A549 (cell line): ENCODE data around the gene HJV. TPM values are rescaled to one million over a fixed set of nuclear protein-coding genes. Genes with fewer than 3 reads are reported as not detected.

ENCODE experiments used
- ATAC-seq, 2 experiments: fragments of 200-7000 bp in 1 of 2; fragments of >200 bp in 1 of 2; cut with Nextera tagmentation in 1 of 2; cut with Tn5 transposase in 1 of 2; 3 replicates each; pipeline versions ENCODE4 v1.8.0 to v1.9.1; 2018 to 2020; ENCODE audit warnings: mild to moderate bottlenecking in 1 of 2, moderate library complexity in 1 of 2
- CTCF ChIA-PET: fragments of 300-600 bp; sonication (Branson Sonifier 250); formaldehyde crosslinking; extraction: SDS; loops from one replicate; lab custom pipeline; 2021; ENCODE audit warnings: antibody characterized with exemption, inconsistent platforms; lab: Yijun Ruan, JAX
- POLR2A ChIA-PET: fragments of 350-600 bp; formaldehyde crosslinking; extraction: SDS; loops from one replicate; lab custom pipeline; 2021; ENCODE audit warnings: antibody characterized with exemption, inconsistent platforms; lab: Yijun Ruan, JAX
- DNase-seq, 2 experiments: peaks; one replicate each; pipeline versions ENCODE4 v3.0.0 to v3.0.0-alpha.2; 2011 to 2016; ENCODE audit warnings: low read depth in 1 of 2, low spot score in 1 of 2
- FAIRE-seq: peaks from 2 replicates; lab custom pipeline; 2011; peaks lifted over from hg19 to GRCh38; lab: Jason Lieb, UNC
- H3K27ac ChIP-seq, 2 experiments: fragments of >200 bp; sonication (Bioruptor Twin); formaldehyde crosslinking; 3 replicates each; pipeline ENCODE4 v1.5.1; 2016 to 2017
- H3K4me1 ChIP-seq: fragments of >200 bp; sonication (Bioruptor Twin); formaldehyde crosslinking; 3 replicates; pipeline ENCODE4 v1.6.1; 2016
- H3K4me2 ChIP-seq: fragments of >200 bp; sonication (Bioruptor Twin); formaldehyde crosslinking; 3 replicates; pipeline ENCODE4 v1.6.1; 2016
- H3K4me3 ChIP-seq: fragments of >200 bp; sonication (Bioruptor Twin); formaldehyde crosslinking; 3 replicates; pipeline ENCODE4 v1.5.1; 2016
- H3K9me3 ChIP-seq: fragments of >200 bp; sonication (Bioruptor Twin); formaldehyde crosslinking; 3 replicates; pipeline ENCODE4 v1.6.1; 2016
- BCL3 ChIP-seq: fragments of >200 bp; sonication (Bioruptor Twin); formaldehyde crosslinking; IDR thresholded peaks from 3 replicates; pipeline ENCODE4 v1.6.1; 2016
- BHLHE40 ChIP-seq: IDR thresholded peaks from 2 replicates; pipeline ENCODE4 v1.6.1; 2012; ENCODE audit warnings: low read depth, low read length, inconsistent platforms
- CBX2 ChIP-seq: fragments of 200-600 bp; sonication (generic); IDR thresholded peaks from 2 replicates; pipeline ENCODE4 v1.6.1; 2016; ENCODE audit warnings: low read depth, mild to moderate bottlenecking, borderline replicate concordance
- CEBPB ChIP-seq, 2 experiments: fragments of >200 bp in 1 of 2; sonication (Bioruptor Twin) in 1 of 2; formaldehyde crosslinking in 1 of 2; IDR thresholded peaks; 2 replicates each; pipeline ENCODE4 v1.6.1; 2012 to 2016
- CTCF ChIP-seq: fragments of >200 bp; sonication (Bioruptor Twin); formaldehyde crosslinking; IDR thresholded peaks from 3 replicates; pipeline ENCODE4 v1.5.1; 2016
- E2F6 ChIP-seq: IDR thresholded peaks from 2 replicates; pipeline ENCODE4 v1.6.1; 2012; ENCODE audit warnings: low read depth, borderline replicate concordance
- EP300 ChIP-seq, 2 experiments: fragments of >200 bp; sonication (Bioruptor Twin); formaldehyde crosslinking; IDR thresholded peaks; 2 replicates in 1 of 2; 3 replicates in 1 of 2; pipeline ENCODE4 v1.6.1; 2016 to 2017
- ESRRA ChIP-seq: fragments of 150-350 bp; IDR thresholded peaks from 2 replicates; pipeline ENCODE4 v1.6.1; 2014; ENCODE audit warnings: mild to moderate bottlenecking, low read length, borderline replicate concordance
- FOSL2 ChIP-seq, 2 experiments: fragments of 450-650 bp in 1 of 2; fragments of >200 bp in 1 of 2; sonication (Bioruptor Twin) in 1 of 2; formaldehyde crosslinking; IDR thresholded peaks; 2 replicates each; pipeline versions ENCODE4 v1.5.0 to v1.6.1; 2016 to 2020; ENCODE audit warnings: mild to moderate bottlenecking in 1 of 2, moderate library complexity in 1 of 2
- JUNB ChIP-seq: fragments of >200 bp; sonication (Bioruptor Twin); formaldehyde crosslinking; IDR thresholded peaks from 2 replicates; pipeline ENCODE4 v1.6.1; 2016
- MAX ChIP-seq: IDR thresholded peaks from 2 replicates; pipeline ENCODE4 v1.6.1; 2012
- NFE2L2 ChIP-seq: fragments of 150-350 bp; conservative IDR thresholded peaks from 2 replicates; pipeline ENCODE4 v1.6.1; 2014; ENCODE audit warnings: low read length
- NPAS2 ChIP-seq: fragments of 250-450 bp; sonication (Bioruptor Pico); IDR thresholded peaks from 2 replicates; pipeline ENCODE4 v1.8.0; 2022; ENCODE audit warnings: mild to moderate bottlenecking, moderate library complexity, borderline replicate concordance
- NR3C1 ChIP-seq: fragments of >200 bp; sonication (Bioruptor Twin); formaldehyde crosslinking; IDR thresholded peaks from 3 replicates; pipeline ENCODE4 v1.6.1; 2017
- PHF8 ChIP-seq: fragments of 200-600 bp; sonication (generic); IDR thresholded peaks from 2 replicates; pipeline ENCODE4 v1.6.1; 2016; ENCODE audit warnings: low read depth, mild to moderate bottlenecking, antibody characterized with exemption, moderate library complexity, borderline replicate concordance
- RAD21 ChIP-seq, 2 experiments: fragments of >200 bp in 1 of 2; sonication (Bioruptor Twin) in 1 of 2; formaldehyde crosslinking in 1 of 2; IDR thresholded peaks in 1 of 2; conservative IDR thresholded peaks in 1 of 2; 2 replicates in 1 of 2; 3 replicates in 1 of 2; pipeline ENCODE4 v1.6.1; 2012 to 2018; ENCODE audit warnings: inconsistent platforms in 1 of 2
- RFX5 ChIP-seq: fragments of 450-650 bp; IDR thresholded peaks from 2 replicates; pipeline ENCODE4 v1.7.1; 2014; ENCODE audit warnings: antibody characterized with exemption, mild to moderate bottlenecking, moderate library complexity
- RNF2 ChIP-seq: fragments of 200-600 bp; sonication (generic); IDR thresholded peaks from 2 replicates; pipeline ENCODE4 v1.6.1; 2016; ENCODE audit warnings: low read depth, mild to moderate bottlenecking, antibody characterized with exemption, moderate library complexity, borderline replicate concordance
- SMC3 ChIP-seq: fragments of >200 bp; sonication (Bioruptor Twin); formaldehyde crosslinking; IDR thresholded peaks from 3 replicates; pipeline ENCODE4 v1.6.1; 2018; ENCODE audit warnings: inconsistent platforms
- ZC3H11A ChIP-seq: fragments of 450-650 bp; IDR thresholded peaks from 2 replicates; pipeline ENCODE4 v1.6.1; 2014; ENCODE audit warnings: antibody characterized with exemption, mild to moderate bottlenecking
- WGBS: methylation state at CpG from one replicate; pipeline ENCODE4 v1.1.6; 2017; ENCODE audit errors: missing lambda C conversion rate; 5-methylcytosine and 5-hydroxymethylcytosine counted together
- polyA plus RNA-seq, 4 experiments: library from polyadenylated mRNA; depleted of rRNA in 3 of 4; stranded (reverse); fragments of >200 nt; fragmentation: RNase III in 1 of 4; extraction: RNeasy Plus Mini Kit Qiagen cat#74134 plus additional on column Dnase treatment in 1 of 4; gene quantifications; 2 replicates in 3 of 4; 3 replicates in 1 of 4; pipeline ENCODE4 v1.2.3, GENCODE V29; 2011 to 2017

The HJV gene
- polyA plus RNA-seq, 2 of the 4 experiments (the other 2 are of a cell fraction): not detected

- POLR2A ChIA-PET: no interaction called here
- Histone ChIP-seq H3K27ac (peak overlapping the region; percentile 32 to 44; a peak in 4 of 6 replicates), H3K4me3 (no peak overlapping the region)
- WGBS: 75% methylated on average over 15 of the region's 15 CpGs
- TF ChIP-seq CEBPB (IDR thresholded peaks at IDR 0.05): peak; percentile 49 to 62
- no peak for TF ChIP-seq CTCF
- TF ChIP-seq, all 56 proteins: peak for 1
- CTCF ChIA-PET: interaction anchor here (0.7 to 24.2 kb wide), 6 partner anchors 7 to 139 kb away, joined by 3 to 566 read pairs (median 6); partner anchors contain the start of genes HJV and ITGA10
- FAIRE-seq (no peak), ATAC-seq (peak; percentile 53 to 58; a peak in 5 of 6 replicates), DNase-seq (peak in 1 of 2 experiments; percentile 29)
- Histone ChIP-seq H3K9me3 (no peaks in the 10 kb centered on the region), H3K4me1 (peaks cover 11% of the 10 kb centered on the region; the same call in 2 of the 3 replicates), H3K4me2 (peak overlapping the region; percentile 15)
These were observed 35.8 kb downstream of the HJV start for GRCh38 chr1:145985502-145986439.

GRCh38 chr1:145985129-145985501 lies 36.4 kb downstream of the HJV start:
- 83% methylated on average over 2 of the region's 2 CpGs for WGBS
- peaks cover 11% of the 10 kb centered on the region; the same call in 2 of the 3 replicates for H3K4me1 ChIP-seq
- H3K27ac ChIP-seq: peak overlapping the region; percentile 32 to 44; a peak in 4 of 6 replicates
- no peak for ATAC-seq
- TF ChIP-seq SMC3: no peak
- no peak for TF ChIP-seq ZC3H11A
- TF ChIP-seq RNF2: no peak
- no peak for TF ChIP-seq BCL3
- TF ChIP-seq NFE2L2: no peak
- TF ChIP-seq JUNB: no peak
- TF ChIP-seq CBX2: no peak
- no peak for TF ChIP-seq EP300 (IDR thresholded peaks at IDR 0.05)
- no peak for TF ChIP-seq NPAS2
- no peak for TF ChIP-seq E2F6
- TF ChIP-seq MAX: no peak
- TF ChIP-seq RFX5: no peak
- TF ChIP-seq FOSL2 (IDR thresholded peaks at IDR 0.05): no peak
- no peak for TF ChIP-seq FOSL2 (CRISPR knock-in tag; IDR thresholded peaks at IDR 0.05)
- TF ChIP-seq CTCF: no peak
- no peak for TF ChIP-seq NR3C1
- no peak for TF ChIP-seq BHLHE40
- no peak for TF ChIP-seq RAD21 (conservative IDR thresholded peaks at IDR 0.05 in 1 of 2, IDR thresholded peaks at IDR 0.05 in 1 of 2)
- TF ChIP-seq PHF8: no peak
- no peak for TF ChIP-seq ESRRA
- TF ChIP-seq, all 56 proteins: peak for 0
- DNase-seq: no peak
- H3K9me3 ChIP-seq: no peaks in the 10 kb centered on the region
- ChIA-PET CTCF (interaction anchor here (1.7 to 24.2 kb wide), 3 partner anchors 6 to 75 kb away, joined by 3 to 566 read pairs (median 148); partner anchors contain the start of genes HJV and ITGA10), POLR2A (no interaction called here)
- no peak overlapping the region for H3K4me3 ChIP-seq
- no peak for FAIRE-seq
- H3K4me2 ChIP-seq: peak overlapping the region; percentile 15; the same call in 1 of the 3 replicates
